ENCODE results near the gene DMAC2L.

Gene DMAC2L

GRCh38 chr14:50311972-50312733 is at the start of gene DMAC2L, which contains the start of gene L2HGDH:
Gene DMAC2L, plus strand, starts transcription at chr14:50312324. Its CDS starts 9,164 bp downstream, at chr14:50321488.
Gene L2HGDH, minus strand, starts transcription at chr14:50312229. Its CDS starts 79 bp downstream, at chr14:50312150.
- peak within 1 kb of the TSS; percentile 93 for H3K4me3 ChIP-seq (ENCODE audit: low read depth, low read length)
- ChIA-PET POLR2A (interaction anchor here (1.0 to 1.1 kb wide), 2 partner anchors 9 to 65 kb away, joined by 3 read pairs; no protein-coding TSS in a partner anchor), CTCF (interaction anchor here (0.8 to 3.4 kb wide), 14 partner anchors 8 to 464 kb away, joined by 3 to 33 read pairs (median 3); partner anchors contain the start of genes MAP4K5 and VCPKMT)
- TF ChIP-seq CTCF (IDR thresholded peaks at IDR 0.05; ENCODE audit: insufficient read depth, low read length, missing control alignments), result no peak
- DNase-seq (ENCODE audit: low read depth, low spot score), result peak; percentile 36

GRCh38 chr14:50262865-50263264 is 49.3 kb upstream of the DMAC2L start:
- no peak for TF ChIP-seq CTCF (IDR thresholded peaks at IDR 0.05; ENCODE audit: insufficient read depth, low read length, missing control alignments)
- ChIA-PET POLR2A (no interaction called here), CTCF (interaction anchor here (0.6 to 3.4 kb wide), 6 partner anchors 7 to 395 kb away, joined by 3 to 15 read pairs (median 4); no protein-coding TSS in a partner anchor)
- no peak overlapping the region for H3K4me3 ChIP-seq (ENCODE audit: low read depth, low read length)
- DNase-seq (ENCODE audit: low read depth, low spot score), result no peak

GRCh38 chr14:50263321-50263720 is 48.8 kb upstream of the DMAC2L start:
- no peak for DNase-seq (ENCODE audit: low read depth, low spot score)
- H3K4me3 ChIP-seq (ENCODE audit: low read depth, low read length), result no peak overlapping the region
- CTCF ChIA-PET, result interaction anchor here (0.9 to 1.1 kb wide), 2 partner anchors 11 to 13 kb away, joined by 3 to 4 read pairs; no protein-coding TSS in a partner anchor
- POLR2A ChIA-PET, result no interaction called here
- no peak for TF ChIP-seq CTCF (IDR thresholded peaks at IDR 0.05; ENCODE audit: insufficient read depth, low read length, missing control alignments)

GRCh38 chr14:50265029-50265428 is 47.1 kb upstream of the DMAC2L start:
- no peak overlapping the region for H3K4me3 ChIP-seq (ENCODE audit: low read depth, low read length)
- ChIA-PET POLR2A (no interaction called here), CTCF (no interaction called here)
- no peak for DNase-seq (ENCODE audit: low read depth, low spot score)
- TF ChIP-seq CTCF (IDR thresholded peaks at IDR 0.05; ENCODE audit: insufficient read depth, low read length, missing control alignments), result no peak

GRCh38 chr14:50270932-50271331 is 41.2 kb upstream of the DMAC2L start:
- ChIA-PET CTCF (interaction anchor here (0.9 to 3.1 kb wide), 2 partner anchors 10 to 12 kb away, joined by 4 to 15 read pairs; no protein-coding TSS in a partner anchor), POLR2A (no interaction called here)
- no peak for TF ChIP-seq CTCF (IDR thresholded peaks at IDR 0.05; ENCODE audit: insufficient read depth, low read length, missing control alignments)
- no peak for DNase-seq (ENCODE audit: low read depth, low spot score)
- H3K4me3 ChIP-seq (ENCODE audit: low read depth, low read length), result no peak overlapping the region

- ChIA-PET CTCF (interaction anchor here (1.5 to 2.0 kb wide), 2 partner anchors 11 to 20 kb away, joined by 3 to 10 read pairs; no protein-coding TSS in a partner anchor), POLR2A (interaction anchor here (0.6 kb wide), 1 partner anchor 23 kb away, joined by 3 read pairs; no protein-coding TSS in a partner anchor)
These were observed 39.6 kb upstream of the DMAC2L start for GRCh38 chr14:50272498-50272897.

More at GRCh38 chr14:50272498-50272897, 39.6 kb upstream of the DMAC2L start:
- no peak for DNase-seq (ENCODE audit: low read depth, low spot score)
- no peak overlapping the region for H3K4me3 ChIP-seq (ENCODE audit: low read depth, low read length)
- no peak for TF ChIP-seq CTCF (IDR thresholded peaks at IDR 0.05; ENCODE audit: insufficient read depth, low read length, missing control alignments)
